Endodermal cell (in vitro differentiated cells): ENCODE data around the gene SVBP. TPM values are rescaled to one million over a fixed set of nuclear protein-coding genes. Genes with fewer than 3 reads are reported as not detected.

Experiments used
- DNase-seq: peaks from one replicate; pipeline ENCODE4 v3.0.0-alpha.2; 2017
- H3K27ac ChIP-seq: 2 replicates; pipeline ENCODE4 v1.5.1; 2013; ENCODE audit warnings: mild to moderate bottlenecking, low read depth, low read length, moderate library complexity
- H3K27me3 ChIP-seq: 2 replicates; pipeline ENCODE4 v1.6.1; 2013; ENCODE audit warnings: mild to moderate bottlenecking, low read length, moderate library complexity; ENCODE audit not compliant: insufficient read depth, control insufficient read depth, poor library complexity, severe bottlenecking
- H3K36me3 ChIP-seq: 2 replicates; pipeline ENCODE4 v1.7.0; 2013; ENCODE audit warnings: mild to moderate bottlenecking, low read length, moderate library complexity; ENCODE audit not compliant: control insufficient read depth, insufficient read depth
- H3K4me1 ChIP-seq: one replicate; pipeline ENCODE4 v1.7.0; 2013; ENCODE audit warnings: low read length; ENCODE audit not compliant: control insufficient read depth, insufficient read depth
- H3K4me3 ChIP-seq: 2 replicates; pipeline ENCODE4 v1.5.1; 2013; ENCODE audit warnings: mild to moderate bottlenecking, low read length, moderate library complexity
- H3K9ac ChIP-seq: 2 replicates; pipeline ENCODE4 v1.6.1; 2013; ENCODE audit warnings: mild to moderate bottlenecking, low read length, moderate library complexity; ENCODE audit not compliant: poor library complexity, severe bottlenecking; ENCODE audit errors: extremely low read depth
- H3K9me3 ChIP-seq: 2 replicates; pipeline ENCODE4 v1.6.1; 2013; ENCODE audit warnings: mild to moderate bottlenecking, low read length, moderate library complexity; ENCODE audit not compliant: control insufficient read depth
- H3K27ac Mint-ChIP-seq: 2 replicates; pipeline ENCODE4 v1.8.0; 2020; ENCODE audit warnings: mixed read lengths
- H3K27me3 Mint-ChIP-seq: 2 replicates; pipeline ENCODE4 v1.8.0; 2021; ENCODE audit warnings: mild to moderate bottlenecking, mixed read lengths; ENCODE audit not compliant: insufficient read depth
- H3K36me3 Mint-ChIP-seq: 2 replicates; pipeline ENCODE4 v1.8.0; 2020; ENCODE audit warnings: low read depth, mixed read lengths
- H3K4me1 Mint-ChIP-seq: 2 replicates; pipeline ENCODE4 v1.8.0; 2020; ENCODE audit warnings: mixed read lengths
- H3K4me3 Mint-ChIP-seq: 2 replicates; pipeline ENCODE4 v1.8.0; 2020; ENCODE audit warnings: mild to moderate bottlenecking, moderate library complexity, mixed read lengths
- H3K9me3 Mint-ChIP-seq: 2 replicates; pipeline ENCODE4 v1.8.0; 2020; ENCODE audit warnings: mild to moderate bottlenecking, mixed read lengths
- CTCF ChIP-seq: fragments of 200-600 bp; sonication (generic); conservative IDR thresholded peaks from 2 replicates; pipeline ENCODE4 v1.5.0; 2021; ENCODE audit warnings: antibody characterized with exemption, mild to moderate bottlenecking
- WGBS, 2 experiments: methylation state at CpG; one replicate each; pipeline versions ENCODE4 v1.1.5 to v1.1.7; 2013; ENCODE audit warnings: missing lambda C conversion rate in 2 of 2, mixed read lengths in 1 of 2; ENCODE audit not compliant: insufficient coverage in 1 of 2, insufficient read length in 1 of 2; 5-methylcytosine and 5-hydroxymethylcytosine counted together
- total RNA-seq, 2 donors: library from RNA; stranded (reverse); fragmentation: NEBNext Ultra II Directional in 1 of 2; extraction: Animal tissue kit (Norgen Biotek cat#: 25700) in 1 of 2; gene quantifications; 2 replicates in 1 of 2; 3 replicates in 1 of 2; pipeline ENCODE4 v1.2.1, GENCODE V29; 2021

Gene SVBP
- total RNA-seq, 2 donors from 2014 or later, result 40.2 to 45.3 TPM

- 96% methylated on average over 2 of the region's 2 CpGs; no CpG with 5 or more reads in 1 of the 2 experiments for whole genome bisulfite sequencing, 2 experiments
- no peaks in the 10 kb centered on the region for H3K36me3 ChIP-seq
- H3K27me3 Mint-ChIP-seq, result no peaks in the 10 kb centered on the region
- peaks cover 3% of the 10 kb centered on the region for H3K4me1 ChIP-seq
- no peak overlapping the region for H3K4me3 Mint-ChIP-seq
- H3K27me3 ChIP-seq, result no peaks in the 10 kb centered on the region
- H3K9me3 Mint-ChIP-seq, result no peaks in the 10 kb centered on the region
- no peak for TF ChIP-seq CTCF
- H3K27ac Mint-ChIP-seq, result no peak overlapping the region
- H3K9me3 ChIP-seq, result no peaks in the 10 kb centered on the region
- no peak for DNase-seq
- no peak overlapping the region for H3K4me3 ChIP-seq
- H3K4me1 Mint-ChIP-seq, result peaks cover 21% of the 10 kb centered on the region
- no peaks in the 10 kb centered on the region for H3K36me3 Mint-ChIP-seq
- H3K27ac ChIP-seq, result no peak overlapping the region
- no peak overlapping the region for H3K9ac ChIP-seq
These were observed 4.5 kb upstream of the SVBP start for GRCh38 chr1:42821690-42822089.

DNA sequence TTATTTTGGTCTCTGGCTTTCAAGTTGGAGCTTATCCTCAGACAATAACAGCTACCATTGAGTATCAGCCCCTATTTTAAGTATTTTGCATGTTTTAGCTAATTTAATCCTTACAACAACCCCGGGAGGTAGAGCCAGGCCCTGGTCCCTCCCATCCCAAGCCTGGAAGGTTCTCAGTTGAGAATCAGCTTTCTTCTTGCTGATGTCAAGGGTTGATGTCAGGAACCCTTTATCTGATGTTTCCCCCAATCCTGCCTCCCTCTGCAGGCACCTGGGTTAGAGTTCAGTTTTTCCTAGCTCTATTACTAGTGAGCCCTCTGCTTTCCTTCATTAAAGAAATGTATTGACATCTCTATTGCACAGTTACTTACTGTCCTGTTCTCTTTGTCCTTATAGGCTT lies 3.6 kb upstream of the SVBP start:
- H3K9me3 Mint-ChIP-seq, result no peaks in the 10 kb centered on the region
- peaks cover 24% of the 10 kb centered on the region for H3K4me1 Mint-ChIP-seq
- H3K4me3 Mint-ChIP-seq, result no peak overlapping the region
- H3K9me3 ChIP-seq, result no peaks in the 10 kb centered on the region
- no peak for TF ChIP-seq CTCF
- H3K27ac Mint-ChIP-seq, result peak overlapping the region; percentile 12
- 57 to 75% methylated on average over 1 of the region's 1 CpG for WGBS, 2 experiments
- peaks cover 2% of the 10 kb centered on the region for H3K4me1 ChIP-seq
- H3K36me3 Mint-ChIP-seq, result peaks cover 3% of the 10 kb centered on the region
- H3K9ac ChIP-seq, result no peak overlapping the region
- no peak overlapping the region for H3K4me3 ChIP-seq
- no peaks in the 10 kb centered on the region for H3K27me3 Mint-ChIP-seq
- no peaks in the 10 kb centered on the region for H3K36me3 ChIP-seq
- H3K27ac ChIP-seq, result no peak overlapping the region
- H3K27me3 ChIP-seq, result no peaks in the 10 kb centered on the region
- DNase-seq, result peak; percentile 52

GRCh38 chr1:42817976-42818375 lies 779 bp upstream of the SVBP start:
- no peaks in the 10 kb centered on the region for H3K27me3 Mint-ChIP-seq
- no peak for DNase-seq
- peaks cover 10% of the 10 kb centered on the region for H3K36me3 ChIP-seq
- no peak overlapping the region for H3K27ac ChIP-seq
- no peaks in the 10 kb centered on the region for H3K9me3 Mint-ChIP-seq
- no peaks in the 10 kb centered on the region for H3K27me3 ChIP-seq
- H3K9ac ChIP-seq, result no peak overlapping the region
- peak overlapping the region; percentile 95 for H3K4me3 ChIP-seq
- no peak for TF ChIP-seq CTCF
- H3K9me3 ChIP-seq, result no peaks in the 10 kb centered on the region
- H3K36me3 Mint-ChIP-seq, result peaks cover 15% of the 10 kb centered on the region
- H3K4me1 ChIP-seq, result no peaks in the 10 kb centered on the region
- H3K4me3 Mint-ChIP-seq, result no peak overlapping the region
- WGBS, 2 experiments, result 96 to 100% methylated on average over 3 of the region's 3 CpGs
- no peak overlapping the region for H3K27ac Mint-ChIP-seq
- H3K4me1 Mint-ChIP-seq, result peaks cover 12% of the 10 kb centered on the region
